NCI-H446 (cell line): ENCODE data around the gene PRLH.
"Not testable (repeated sequence)": the region's sequence is repeated elsewhere in the genome, so short reads cannot be mapped to it uniquely, and the experiment has no call there.

Experiments
- DNase-seq, 2 experiments: peaks; one replicate each; lab custom pipeline; 2025; lab: John Stamatoyannopoulos, UW

PRLH gene

GRCh38 chr2:237581751-237582746, 15.7 kb downstream of the PRLH start:
- DNase-seq = no peak

- no peak for DNase-seq
Measured at GRCh38 chr2:237583385-237584295, 17.3 kb downstream of the PRLH start.

GRCh38 chr2:237585590-237586221, 19.3 kb downstream of the PRLH start:
- DNase-seq = no peak

- DNase-seq = no peak
Measured at GRCh38 chr2:237588044-237588696, 21.8 kb downstream of the PRLH start.

- DNase-seq = no peak
Measured at GRCh38 chr2:237590272-237591140, 24.1 kb downstream of the PRLH start, which contains the start of gene RAB17. Gene RAB17 (minus strand): TSS chr2:237590734. CDS start chr2:237586154, 4,580 bp downstream.

- DNase-seq = no peak
Measured at GRCh38 chr2:237591141-237591881, 24.9 kb downstream of the PRLH start.

GRCh38 chr2:237592425-237592980, 26.1 kb downstream of the PRLH start:
- no peak for DNase-seq

GRCh38 chr2:237593036-237593435, 26.7 kb downstream of the PRLH start:
- DNase-seq = no peak

- DNase-seq = no peak
Measured at GRCh38 chr2:237593596-237594320, 27.4 kb downstream of the PRLH start.

- DNase-seq = no peak
Measured at GRCh38 chr2:237594514-237594871, 28.1 kb downstream of the PRLH start.

- not testable (repeated sequence) for DNase-seq
Measured at GRCh38 chr2:237595829-237596519, 29.6 kb downstream of the PRLH start.

- no peak for DNase-seq
Measured at GRCh38 chr2:237596520-237597195, 30.3 kb downstream of the PRLH start.

- no peak for DNase-seq
Measured at GRCh38 chr2:237597196-237598145, 31.1 kb downstream of the PRLH start.

GRCh38 chr2:237598468-237599208, 32.3 kb downstream of the PRLH start:
- DNase-seq = no peak

- no peak for DNase-seq
Measured at GRCh38 chr2:237599465-237600110, 33.2 kb downstream of the PRLH start.
